ENCODE measurements around the gene MND1.

Gene MND1

GRCh38 chr4:153346031-153346430 lies 1.5 kb downstream of the MND1 start:
- Histone ChIP-seq H3K79me1 (replicated peaks; ENCODE audit: low read length, poor library complexity, severe bottlenecking) (peaks cover 18% of the 10 kb centered on the region), H3K18ac (ENCODE audit: low read depth in 1 of 2, low read length in 2 of 2) (no peak overlapping the region), H4K8ac (ENCODE audit: low read length) (no peak overlapping the region), H4K91ac (ENCODE audit: low read length) (no peak overlapping the region), H3K23ac (ENCODE audit: low read length in 2 of 2) (no peak overlapping the region), H2BK5ac (ENCODE audit: low read depth, low read length, poor library complexity, severe bottlenecking) (no peak overlapping the region), H2AFZ (ENCODE audit: low read depth, low read length) (no peak overlapping the region), H3K4ac (ENCODE audit: low read depth in 1 of 2, low read length in 2 of 2) (no peak overlapping the region), H3K4me1 (ENCODE audit: control insufficient read depth, insufficient read depth, low read depth, low read length) (peaks cover 4% of the 10 kb centered on the region), H2BK12ac (ENCODE audit: low read length in 2 of 2) (no peak overlapping the region), H3K27ac (ENCODE audit: low read length, poor library complexity, severe bottlenecking) (no peak overlapping the region), H3K14ac (ENCODE audit: low read length in 2 of 2) (no peak overlapping the region), H3K27me3 (ENCODE audit: control insufficient read depth in 1 of 2, insufficient read depth in 1 of 2, low read length in 2 of 2) (no peaks in the 10 kb centered on the region), H2BK15ac (ENCODE audit: low read depth, poor library complexity, severe bottlenecking) (no peak overlapping the region), H3K9ac (ENCODE audit: low read length) (peak overlapping the region; percentile 85), H3K4me3 (ENCODE audit: insufficient read depth in 1 of 2, low read depth in 1 of 2, low read length in 2 of 2) (peak overlapping the region in 1 of 2 experiments; percentile 88), H3K36me3 (ENCODE audit: control insufficient read depth in 1 of 2, insufficient read depth in 2 of 2, low read depth in 1 of 2, low read length in 2 of 2) (no peaks in the 10 kb centered on the region), H3K4me2 (ENCODE audit: low read length, poor library complexity, severe bottlenecking) (no peak overlapping the region), H2BK120ac (ENCODE audit: low read depth, low read length) (no peak overlapping the region), H3K9me3 (ENCODE audit: control insufficient read depth, low read length) (no peaks in the 10 kb centered on the region), H2AK5ac (ENCODE audit: low read length, severe bottlenecking) (no peak overlapping the region)
- WGBS = 87% methylated on average over 1 of the region's 2 CpGs
- no peak for DNase-seq

GRCh38 chr4:153346563-153346962 lies 2.1 kb downstream of the MND1 start:
- H3K4me3 ChIP-seq (ENCODE audit: insufficient read depth in 1 of 2, low read depth in 1 of 2, low read length in 2 of 2) = no peak overlapping the region
- no peaks in the 10 kb centered on the region for H3K9me3 ChIP-seq (ENCODE audit: control insufficient read depth, low read length)
- no peak overlapping the region for H3K4ac ChIP-seq (ENCODE audit: low read depth in 1 of 2, low read length in 2 of 2)
- H3K79me1 ChIP-seq (replicated peaks; ENCODE audit: low read length, poor library complexity, severe bottlenecking) = peaks cover 18% of the 10 kb centered on the region
- H3K27me3 ChIP-seq (ENCODE audit: control insufficient read depth in 1 of 2, insufficient read depth in 1 of 2, low read length in 2 of 2) = no peaks in the 10 kb centered on the region
- H2AFZ ChIP-seq (ENCODE audit: low read depth, low read length) = no peak overlapping the region
- H4K8ac ChIP-seq (ENCODE audit: low read length) = no peak overlapping the region
- no peak overlapping the region for H3K9ac ChIP-seq (ENCODE audit: low read length)
- H3K18ac ChIP-seq (ENCODE audit: low read depth in 1 of 2, low read length in 2 of 2) = no peak overlapping the region
- H3K4me2 ChIP-seq (ENCODE audit: low read length, poor library complexity, severe bottlenecking) = no peak overlapping the region
- H3K23ac ChIP-seq (ENCODE audit: low read length in 2 of 2) = no peak overlapping the region
- H2BK120ac ChIP-seq (ENCODE audit: low read depth, low read length) = no peak overlapping the region
- no peak overlapping the region for H3K27ac ChIP-seq (ENCODE audit: low read length, poor library complexity, severe bottlenecking)
- no peak overlapping the region for H2BK12ac ChIP-seq (ENCODE audit: low read length in 2 of 2)
- no peak overlapping the region for H4K91ac ChIP-seq (ENCODE audit: low read length)
- 67% methylated on average over 5 of the region's 5 CpGs for WGBS
- DNase-seq = no peak
- no peak overlapping the region for H2AK5ac ChIP-seq (ENCODE audit: low read length, severe bottlenecking)
- no peak overlapping the region for H3K14ac ChIP-seq (ENCODE audit: low read length in 2 of 2)
- H2BK15ac ChIP-seq (ENCODE audit: low read depth, poor library complexity, severe bottlenecking) = no peak overlapping the region
- peaks cover 4% of the 10 kb centered on the region for H3K4me1 ChIP-seq (ENCODE audit: control insufficient read depth, insufficient read depth, low read depth, low read length)
- no peak overlapping the region for H2BK5ac ChIP-seq (ENCODE audit: low read depth, low read length, poor library complexity, severe bottlenecking)
- H3K36me3 ChIP-seq (ENCODE audit: control insufficient read depth in 1 of 2, insufficient read depth in 2 of 2, low read depth in 1 of 2, low read length in 2 of 2) = no peaks in the 10 kb centered on the region

GRCh38 chr4:153347117-153347516 lies 2.6 kb downstream of the MND1 start:
- H4K8ac ChIP-seq (ENCODE audit: low read length) = no peak overlapping the region
- H3K18ac ChIP-seq (ENCODE audit: low read depth in 1 of 2, low read length in 2 of 2) = no peak overlapping the region
- no peak overlapping the region for H3K4me2 ChIP-seq (ENCODE audit: low read length, poor library complexity, severe bottlenecking)
- H3K23ac ChIP-seq (ENCODE audit: low read length in 2 of 2) = no peak overlapping the region
- H4K91ac ChIP-seq (ENCODE audit: low read length) = no peak overlapping the region
- no peak overlapping the region for H3K9ac ChIP-seq (ENCODE audit: low read length)
- no peak overlapping the region for H3K4me3 ChIP-seq (ENCODE audit: insufficient read depth in 1 of 2, low read depth in 1 of 2, low read length in 2 of 2)
- H3K14ac ChIP-seq (ENCODE audit: low read length in 2 of 2) = no peak overlapping the region
- no peak overlapping the region for H2AK5ac ChIP-seq (ENCODE audit: low read length, severe bottlenecking)
- H3K4ac ChIP-seq (ENCODE audit: low read depth in 1 of 2, low read length in 2 of 2) = no peak overlapping the region
- H2BK5ac ChIP-seq (ENCODE audit: low read depth, low read length, poor library complexity, severe bottlenecking) = no peak overlapping the region
- H3K9me3 ChIP-seq (ENCODE audit: control insufficient read depth, low read length) = no peaks in the 10 kb centered on the region
- H3K36me3 ChIP-seq (ENCODE audit: control insufficient read depth in 1 of 2, insufficient read depth in 2 of 2, low read depth in 1 of 2, low read length in 2 of 2) = no peaks in the 10 kb centered on the region
- no peak for DNase-seq
- H2BK120ac ChIP-seq (ENCODE audit: low read depth, low read length) = no peak overlapping the region
- peaks cover 4% of the 10 kb centered on the region for H3K4me1 ChIP-seq (ENCODE audit: control insufficient read depth, insufficient read depth, low read depth, low read length)
- H3K27me3 ChIP-seq (ENCODE audit: control insufficient read depth in 1 of 2, insufficient read depth in 1 of 2, low read length in 2 of 2) = no peaks in the 10 kb centered on the region
- no peak overlapping the region for H3K27ac ChIP-seq (ENCODE audit: low read length, poor library complexity, severe bottlenecking)
- no peak overlapping the region for H2BK12ac ChIP-seq (ENCODE audit: low read length in 2 of 2)
- H2BK15ac ChIP-seq (ENCODE audit: low read depth, poor library complexity, severe bottlenecking) = no peak overlapping the region
- peaks cover 18% of the 10 kb centered on the region for H3K79me1 ChIP-seq (replicated peaks; ENCODE audit: low read length, poor library complexity, severe bottlenecking)
- no peak overlapping the region for H2AFZ ChIP-seq (ENCODE audit: low read depth, low read length)

GRCh38 chr4:153348006-153348405 lies 3.5 kb downstream of the MND1 start:
- Histone ChIP-seq H2BK12ac (ENCODE audit: low read length in 2 of 2) (no peak overlapping the region), H3K27ac (ENCODE audit: low read length, poor library complexity, severe bottlenecking) (no peak overlapping the region), H3K9ac (ENCODE audit: low read length) (no peak overlapping the region), H3K14ac (ENCODE audit: low read length in 2 of 2) (peak overlapping the region in 1 of 2 experiments; percentile 15), H2AFZ (ENCODE audit: low read depth, low read length) (no peak overlapping the region), H4K8ac (ENCODE audit: low read length) (peak overlapping the region; percentile 20), H4K91ac (ENCODE audit: low read length) (no peak overlapping the region), H3K23ac (ENCODE audit: low read length in 2 of 2) (peak overlapping the region in 1 of 2 experiments; percentile 72), H3K36me3 (ENCODE audit: control insufficient read depth in 1 of 2, insufficient read depth in 2 of 2, low read depth in 1 of 2, low read length in 2 of 2) (no peaks in the 10 kb centered on the region), H3K4ac (ENCODE audit: low read depth in 1 of 2, low read length in 2 of 2) (no peak overlapping the region), H3K79me1 (replicated peaks; ENCODE audit: low read length, poor library complexity, severe bottlenecking) (peaks cover 18% of the 10 kb centered on the region), H2AK5ac (ENCODE audit: low read length, severe bottlenecking) (no peak overlapping the region), H3K4me3 (ENCODE audit: insufficient read depth in 1 of 2, low read depth in 1 of 2, low read length in 2 of 2) (no peak overlapping the region), H3K27me3 (ENCODE audit: control insufficient read depth in 1 of 2, insufficient read depth in 1 of 2, low read length in 2 of 2) (no peaks in the 10 kb centered on the region), H3K18ac (ENCODE audit: low read depth in 1 of 2, low read length in 2 of 2) (no peak overlapping the region), H2BK15ac (ENCODE audit: low read depth, poor library complexity, severe bottlenecking) (no peak overlapping the region), H2BK5ac (ENCODE audit: low read depth, low read length, poor library complexity, severe bottlenecking) (no peak overlapping the region), H3K4me2 (ENCODE audit: low read length, poor library complexity, severe bottlenecking) (no peak overlapping the region), H3K4me1 (ENCODE audit: control insufficient read depth, insufficient read depth, low read depth, low read length) (peaks cover 4% of the 10 kb centered on the region), H3K9me3 (ENCODE audit: control insufficient read depth, low read length) (no peaks in the 10 kb centered on the region), H2BK120ac (ENCODE audit: low read depth, low read length) (no peak overlapping the region)
- DNase-seq = peak; percentile 45
- 71% methylated on average over 4 of the region's 4 CpGs for WGBS
